HUES48 (cell line): ENCODE data around the gene MEF2C.
A peak's percentile ranks its signal among the peaks of the same experiment; 100 is the strongest.

Experiments used
- H3K27ac ChIP-seq: one replicate; pipeline ENCODE4 v1.7.0; 2013; ENCODE audit warnings: low read depth, low read length, inconsistent platforms
- H3K27me3 ChIP-seq: 2 replicates; pipeline ENCODE4 v1.6.1; 2013; ENCODE audit warnings: mild to moderate bottlenecking, low read length; ENCODE audit not compliant: control insufficient read depth, insufficient read depth
- H3K36me3 ChIP-seq: 2 replicates; pipeline ENCODE4 v1.6.1; 2013; ENCODE audit warnings: low read length; ENCODE audit not compliant: control insufficient read depth, insufficient read depth
- H3K4me1 ChIP-seq: 2 replicates; pipeline ENCODE4 v1.6.1; 2013; ENCODE audit warnings: mild to moderate bottlenecking, low read length; ENCODE audit not compliant: control insufficient read depth, insufficient read depth
- H3K4me3 ChIP-seq: 2 replicates; pipeline ENCODE4 v1.5.1; 2013; ENCODE audit warnings: mild to moderate bottlenecking, low read depth, low read length
- H3K9ac ChIP-seq: 2 replicates; pipeline ENCODE4 v1.6.1; 2013; ENCODE audit warnings: mild to moderate bottlenecking, low read depth, low read length, moderate library complexity
- H3K9me3 ChIP-seq: 2 replicates; pipeline ENCODE4 v1.6.1; 2013; ENCODE audit warnings: low read length; ENCODE audit not compliant: control insufficient read depth, insufficient read depth

MEF2C gene

GRCh38 chr5:88888291-88888690, 5.3 kb upstream of the MEF2C start:
- Histone ChIP-seq H3K4me3 (no peak overlapping the region), H3K36me3 (no peaks in the 10 kb centered on the region), H3K4me1 (peaks cover 4% of the 10 kb centered on the region; the same call in 1 of the 2 replicates), H3K9ac (no peak overlapping the region), H3K27ac (no peak overlapping the region), H3K27me3 (peaks cover 75% of the 10 kb centered on the region), H3K9me3 (no peaks in the 10 kb centered on the region)

GRCh38 chr5:88887342-88887741, 4.4 kb upstream of the MEF2C start:
- Histone ChIP-seq H3K36me3 (no peaks in the 10 kb centered on the region), H3K9ac (no peak overlapping the region), H3K4me1 (peaks cover 7% of the 10 kb centered on the region)

GRCh38 chr5:88886746-88887341, 3.9 kb upstream of the MEF2C start:
- H3K4me1 ChIP-seq, result peaks cover 10% of the 10 kb centered on the region
- peaks cover 88% of the 10 kb centered on the region for H3K27me3 ChIP-seq
- no peak overlapping the region for H3K27ac ChIP-seq
- no peak overlapping the region for H3K9ac ChIP-seq
- H3K36me3 ChIP-seq, result no peaks in the 10 kb centered on the region
- H3K4me3 ChIP-seq, result no peak overlapping the region
- H3K9me3 ChIP-seq, result no peaks in the 10 kb centered on the region

More at GRCh38 chr5:88887342-88887741, 4.4 kb upstream of the MEF2C start:
- H3K27ac ChIP-seq, result no peak overlapping the region
- no peak overlapping the region for H3K4me3 ChIP-seq
- no peaks in the 10 kb centered on the region for H3K9me3 ChIP-seq
- H3K27me3 ChIP-seq, result peaks cover 83% of the 10 kb centered on the region

- Histone ChIP-seq H3K9me3 (no peaks in the 10 kb centered on the region), H3K36me3 (no peaks in the 10 kb centered on the region), H3K27ac (no peak overlapping the region), H3K27me3 (peaks cover 94% of the 10 kb centered on the region), H3K4me1 (peaks cover 10% of the 10 kb centered on the region), H3K4me3 (no peak overlapping the region), H3K9ac (no peak overlapping the region)
Measured at GRCh38 chr5:88886252-88886651, 3.3 kb upstream of the MEF2C start.

GRCh38 chr5:88885002-88885401, 2.0 kb upstream of the MEF2C start:
- Histone ChIP-seq H3K27me3 (peaks cover 84% of the 10 kb centered on the region), H3K27ac (no peak overlapping the region), H3K9ac (no peak overlapping the region), H3K4me3 (no peak overlapping the region), H3K36me3 (no peaks in the 10 kb centered on the region), H3K9me3 (no peaks in the 10 kb centered on the region), H3K4me1 (peaks cover 8% of the 10 kb centered on the region)

GRCh38 chr5:88884608-88884877, 1.6 kb upstream of the MEF2C start:
- Histone ChIP-seq H3K9me3 (no peaks in the 10 kb centered on the region), H3K36me3 (no peaks in the 10 kb centered on the region), H3K4me3 (peak overlapping the region; percentile 71), H3K9ac (no peak overlapping the region), H3K4me1 (peaks cover 7% of the 10 kb centered on the region; the same call in 1 of the 2 replicates), H3K27ac (no peak overlapping the region), H3K27me3 (peaks cover 79% of the 10 kb centered on the region)

GRCh38 chr5:88883836-88884607, 1.0 kb upstream of the MEF2C start:
- Histone ChIP-seq H3K4me3 (peak overlapping the region; percentile 71), H3K27me3 (peaks cover 74% of the 10 kb centered on the region), H3K9me3 (no peaks in the 10 kb centered on the region), H3K36me3 (no peaks in the 10 kb centered on the region), H3K9ac (no peak overlapping the region), H3K4me1 (peaks cover 7% of the 10 kb centered on the region; the same call in 1 of the 2 replicates), H3K27ac (no peak overlapping the region)

- no peak overlapping the region for H3K9ac ChIP-seq
- H3K4me3 ChIP-seq, result peak overlapping the region; percentile 71
Measured at GRCh38 chr5:88882276-88883038, 527 bp downstream of the MEF2C start.

GRCh38 chr5:88881571-88881971, 1.4 kb downstream of the MEF2C start:
- no peak overlapping the region for H3K4me3 ChIP-seq
- H3K4me1 ChIP-seq, result peaks cover 7% of the 10 kb centered on the region; the same call in 1 of the 2 replicates
- no peak overlapping the region for H3K9ac ChIP-seq

More at GRCh38 chr5:88882276-88883038, 527 bp downstream of the MEF2C start:
- H3K36me3 ChIP-seq, result no peaks in the 10 kb centered on the region
- H3K27me3 ChIP-seq, result peaks cover 59% of the 10 kb centered on the region
- H3K4me1 ChIP-seq, result peaks cover 7% of the 10 kb centered on the region; the same call in 1 of the 2 replicates
- no peak overlapping the region for H3K27ac ChIP-seq
- H3K9me3 ChIP-seq, result no peaks in the 10 kb centered on the region

GRCh38 chr5:88880201-88880600, 2.8 kb downstream of the MEF2C start:
- H3K9me3 ChIP-seq, result no peaks in the 10 kb centered on the region
- peaks cover 36% of the 10 kb centered on the region for H3K27me3 ChIP-seq
- H3K9ac ChIP-seq, result no peak overlapping the region
- peaks cover 7% of the 10 kb centered on the region; the same call in 1 of the 2 replicates for H3K4me1 ChIP-seq
- H3K36me3 ChIP-seq, result no peaks in the 10 kb centered on the region
- H3K27ac ChIP-seq, result no peak overlapping the region
- H3K4me3 ChIP-seq, result no peak overlapping the region

More at GRCh38 chr5:88881571-88881971, 1.4 kb downstream of the MEF2C start:
- Histone ChIP-seq H3K36me3 (no peaks in the 10 kb centered on the region), H3K27me3 (peaks cover 50% of the 10 kb centered on the region), H3K27ac (no peak overlapping the region), H3K9me3 (no peaks in the 10 kb centered on the region)

- Histone ChIP-seq H3K27me3 (peaks cover 32% of the 10 kb centered on the region), H3K4me1 (peaks cover 7% of the 10 kb centered on the region; the same call in 1 of the 2 replicates), H3K9me3 (no peaks in the 10 kb centered on the region), H3K9ac (no peak overlapping the region), H3K4me3 (no peak overlapping the region), H3K36me3 (no peaks in the 10 kb centered on the region), H3K27ac (no peak overlapping the region)
Measured at GRCh38 chr5:88879724-88880123, 3.3 kb downstream of the MEF2C start.
